Naive B cell (primary cell): ENCODE results near the gene IL15. TPM values are rescaled to one million over a fixed set of nuclear protein-coding genes. Genes with fewer than 3 reads are reported as not detected.

Source experiments
- ATAC-seq, 2 donors: fragments of 150-1000 bp; cut with Tn5 transposase; 2 replicates each; pipeline ENCODE4 v1.10.0; 2021; ENCODE audit warnings: low read depth in 2 of 2, mild to moderate bottlenecking in 2 of 2, moderate library complexity in 2 of 2
- DNase-seq: peaks from one replicate; pipeline ENCODE4 v3.0.0; 2022
- H3K27ac Mint-ChIP-seq, 6 donors: one replicate each; pipeline ENCODE4 v1.8.0; 2020 to 2022; ENCODE audit warnings: mild to moderate bottlenecking in 6 of 6, mixed read lengths in 6 of 6, moderate library complexity in 5 of 6, inconsistent platforms in 2 of 6
- H3K27me3 Mint-ChIP-seq, 3 donors: one replicate each; pipeline ENCODE4 v1.8.0; 2021 to 2022; ENCODE audit warnings: mixed read lengths in 3 of 3, mild to moderate bottlenecking in 1 of 3
- H3K36me3 Mint-ChIP-seq, 2 donors: one replicate each; pipeline ENCODE4 v1.8.0; 2020 to 2022; ENCODE audit warnings: mixed read lengths in 2 of 2, inconsistent platforms in 1 of 2, mild to moderate bottlenecking in 1 of 2
- H3K4me1 Mint-ChIP-seq, 3 donors: one replicate each; pipeline ENCODE4 v1.8.0; 2020 to 2022; ENCODE audit warnings: mixed read lengths in 3 of 3, inconsistent platforms in 1 of 3, mild to moderate bottlenecking in 1 of 3, moderate library complexity in 1 of 3
- H3K4me3 Mint-ChIP-seq, 8 donors: one replicate each; pipeline ENCODE4 v1.8.0; 2020 to 2022; ENCODE audit warnings: mild to moderate bottlenecking in 8 of 8, mixed read lengths in 8 of 8, moderate library complexity in 8 of 8, inconsistent platforms in 2 of 8
- H3K9me3 Mint-ChIP-seq, 7 donors: one replicate each; pipeline ENCODE4 v1.8.0; 2020 to 2022; ENCODE audit warnings: mixed read lengths in 7 of 7, mild to moderate bottlenecking in 5 of 7, inconsistent platforms in 2 of 7, moderate library complexity in 1 of 7
- polyA plus RNA-seq, 6 donors: library from polyadenylated mRNA; unstranded; fragments of 300-500 nt; fragmentation: Illumina TruSeq; gene quantifications; one replicate each; pipeline ENCODE4 v1.2.3, GENCODE V29; 2021; ENCODE audit warnings: low read depth in 6 of 6

The IL15 gene
- polyA plus RNA-seq, 6 donors from 2014 or later = 2.7 to 16.6 (median 8.4) TPM

DNA sequence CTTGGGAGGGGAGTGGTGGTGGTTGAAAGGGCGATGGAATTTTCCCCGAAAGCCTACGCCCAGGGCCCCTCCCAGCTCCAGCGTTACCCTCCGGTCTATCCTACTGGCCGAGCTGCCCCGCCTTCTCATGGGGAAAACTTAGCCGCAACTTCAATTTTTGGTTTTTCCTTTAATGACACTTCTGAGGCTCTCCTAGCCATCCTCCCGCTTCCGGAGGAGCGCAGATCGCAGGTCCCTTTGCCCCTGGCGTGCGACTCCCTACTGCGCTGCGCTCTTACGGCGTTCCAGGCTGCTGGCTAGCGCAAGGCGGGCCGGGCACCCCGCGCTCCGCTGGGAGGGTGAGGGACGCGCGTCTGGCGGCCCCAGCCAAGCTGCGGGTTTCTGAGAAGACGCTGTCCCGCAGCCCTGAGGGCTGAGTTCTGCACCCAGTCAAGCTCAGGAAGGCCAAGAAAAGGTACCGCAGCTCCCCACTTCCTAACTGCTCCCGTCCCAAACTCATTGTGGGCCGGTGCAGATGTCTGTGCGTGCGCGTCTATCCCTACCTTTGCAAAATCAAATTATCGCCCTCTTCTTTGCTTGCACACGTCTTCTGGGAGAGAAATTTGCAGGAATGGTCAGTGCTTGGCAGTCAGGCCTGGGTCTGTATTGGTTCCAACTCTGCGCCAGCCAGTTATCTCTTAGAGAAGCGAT, 533 bp downstream of the IL15 start:
- Mint-ChIP-seq H3K4me3 (peak overlapping the region; percentile 93 to 99 (median 98)), H3K27me3 (no peaks in the 10 kb centered on the region), H3K27ac (peak overlapping the region; percentile 83 to 96 (median 92)), H3K36me3 (no peaks in the 10 kb centered on the region), H3K9me3 (no peaks in the 10 kb centered on the region), H3K4me1 (peaks cover 27 to 48% (median 37%) of the 10 kb centered on the region in 3 donors)
- DNase-seq (no peak), ATAC-seq (peak; percentile 57 to 63)

DNA sequence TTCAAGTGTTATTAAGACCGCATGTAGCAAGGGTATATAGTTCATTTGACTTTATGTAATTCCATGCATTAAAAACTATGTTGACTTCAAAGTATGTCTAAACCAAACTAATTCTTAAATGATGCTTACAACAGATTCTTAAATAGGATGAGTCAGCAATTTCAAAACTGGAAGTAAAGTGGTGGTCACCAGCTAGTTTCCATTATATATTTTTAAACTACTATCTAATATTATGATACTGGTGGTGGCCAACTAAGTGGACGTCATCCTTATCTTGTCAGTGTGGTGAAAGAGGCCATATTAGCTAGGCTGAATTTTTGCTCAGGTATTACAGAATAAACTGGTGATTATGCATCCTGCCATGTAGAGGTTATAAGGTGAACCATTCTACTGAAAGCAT, 1.2 kb downstream of the IL15 start:
- DNase-seq (no peak), ATAC-seq (no peak)
- Mint-ChIP-seq H3K27me3 (no peaks in the 10 kb centered on the region), H3K9me3 (no peaks in the 10 kb centered on the region), H3K4me1 (peaks cover 30 to 48% (median 37%) of the 10 kb centered on the region in 3 donors), H3K27ac (peak overlapping the region in 5 of 6 donors; percentile 83 to 95 (median 91)), H3K36me3 (no peaks in the 10 kb centered on the region), H3K4me3 (peak overlapping the region; percentile 93 to 99 (median 98))

DNA sequence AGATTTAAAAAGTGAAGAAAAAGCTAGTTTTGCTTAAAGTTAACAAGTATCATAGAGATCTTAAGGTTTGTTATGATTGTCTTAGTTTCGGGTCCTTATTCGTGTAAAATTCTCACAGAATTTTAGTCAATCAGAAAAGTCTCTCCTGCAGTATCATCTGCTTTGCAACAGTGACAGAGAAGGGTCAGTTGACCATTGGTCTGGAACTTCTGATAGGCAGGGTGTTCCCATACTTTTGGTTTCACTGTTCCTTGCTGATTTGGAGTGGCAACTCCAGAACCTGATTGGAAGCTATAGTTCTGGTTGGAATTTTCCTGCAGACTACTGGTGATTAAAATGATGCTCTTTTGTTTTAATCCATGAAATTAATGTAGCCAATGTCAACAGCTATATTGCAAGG, 1.8 kb downstream of the IL15 start:
- H3K4me3 Mint-ChIP-seq = peak overlapping the region in 5 of 8 donors; percentile 3 to 97 (median 10)
- ATAC-seq = no peak
- peak overlapping the region in 1 of 6 donors; percentile 89 for H3K27ac Mint-ChIP-seq
- H3K36me3 Mint-ChIP-seq = no peaks in the 10 kb centered on the region
- peaks cover 32 to 50% (median 38%) of the 10 kb centered on the region in 3 donors for H3K4me1 Mint-ChIP-seq
- no peaks in the 10 kb centered on the region for H3K27me3 Mint-ChIP-seq
- no peak for DNase-seq
- no peaks in the 10 kb centered on the region for H3K9me3 Mint-ChIP-seq

DNA sequence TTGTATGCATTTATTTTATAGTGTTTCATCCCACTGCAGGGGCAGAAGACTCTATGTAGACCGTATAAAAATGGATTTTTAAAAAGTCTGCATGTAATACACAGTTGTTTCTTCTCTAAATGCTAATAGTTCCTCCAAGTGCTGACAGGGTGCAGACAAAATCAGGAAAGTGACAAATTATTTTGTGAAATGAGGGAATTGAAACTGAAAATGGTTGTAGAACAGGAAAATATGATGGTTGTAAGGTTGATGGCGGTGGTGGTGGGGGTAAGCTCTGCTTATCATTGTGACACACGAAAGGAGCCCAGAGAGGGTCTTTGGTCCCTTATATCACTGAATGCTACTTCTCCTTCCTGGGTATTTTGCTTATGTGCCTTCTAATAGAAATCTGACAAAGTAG, 4.3 kb downstream of the IL15 start:
- peak overlapping the region in 2 of 6 donors; percentile 6 to 88 for H3K27ac Mint-ChIP-seq
- no peak for ATAC-seq

DNA sequence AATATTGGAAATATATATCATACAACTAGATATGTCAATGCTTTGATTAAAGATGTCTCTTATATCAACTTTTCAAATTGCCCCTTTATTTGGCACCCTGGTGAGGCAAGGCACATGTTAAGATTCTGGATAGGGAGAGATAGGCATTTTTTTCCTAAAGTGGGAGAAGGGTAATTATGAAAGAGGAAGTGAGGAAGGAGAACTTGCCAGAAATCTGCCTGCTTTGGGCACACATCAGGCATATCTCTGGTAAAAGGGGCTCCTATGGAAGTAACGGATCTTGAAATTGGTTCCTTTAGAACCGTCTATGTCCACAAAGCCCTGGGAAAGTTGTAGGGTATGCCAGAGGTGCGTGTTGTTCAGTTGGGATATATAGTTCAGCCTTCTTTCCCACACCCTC, 5.7 kb downstream of the IL15 start:
- no peak overlapping the region for H3K4me3 Mint-ChIP-seq
- no peaks in the 10 kb centered on the region for H3K27me3 Mint-ChIP-seq
- peaks cover 36 to 58% (median 43%) of the 10 kb centered on the region in 3 donors for H3K4me1 Mint-ChIP-seq
- no peaks in the 10 kb centered on the region for H3K9me3 Mint-ChIP-seq
- no peaks in the 10 kb centered on the region for H3K36me3 Mint-ChIP-seq
- ATAC-seq = no peak
- H3K27ac Mint-ChIP-seq = peak overlapping the region in 1 of 6 donors; percentile 79
- no peak for DNase-seq

More for the DNA sequence above, 4.3 kb downstream of the IL15 start:
- DNase-seq = no peak
- Mint-ChIP-seq H3K27me3 (no peaks in the 10 kb centered on the region), H3K9me3 (no peaks in the 10 kb centered on the region), H3K4me3 (peak overlapping the region in 5 of 8 donors; percentile 2 to 50 (median 47)), H3K36me3 (no peaks in the 10 kb centered on the region), H3K4me1 (peaks cover 37 to 54% (median 39%) of the 10 kb centered on the region in 3 donors)

DNA sequence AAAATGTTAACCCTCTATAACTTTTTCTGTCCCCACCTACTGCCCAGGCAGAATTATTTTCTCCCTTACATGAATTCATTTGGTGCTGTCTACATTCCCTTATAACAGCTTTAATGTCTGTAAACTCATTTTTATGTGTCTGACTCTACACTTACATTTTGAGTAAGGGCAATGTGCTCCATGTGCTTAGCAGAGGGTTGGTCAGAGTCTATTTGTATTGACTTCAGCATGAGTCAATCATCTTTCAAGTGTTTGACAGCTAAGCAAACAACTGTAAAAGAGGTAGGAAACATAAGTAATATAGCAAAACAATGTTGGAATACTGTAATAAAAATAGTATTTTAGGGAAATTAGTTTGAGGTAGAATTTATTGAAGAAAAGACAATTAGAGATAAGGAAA, 6.3 kb downstream of the IL15 start:
- Mint-ChIP-seq H3K27me3 (no peaks in the 10 kb centered on the region), H3K36me3 (no peaks in the 10 kb centered on the region), H3K9me3 (no peaks in the 10 kb centered on the region), H3K4me3 (no peak overlapping the region), H3K4me1 (peaks cover 38 to 58% (median 43%) of the 10 kb centered on the region in 3 donors), H3K27ac (peak overlapping the region in 2 of 6 donors; percentile 1 to 5)
- no peak for DNase-seq
- ATAC-seq = no peak

DNA sequence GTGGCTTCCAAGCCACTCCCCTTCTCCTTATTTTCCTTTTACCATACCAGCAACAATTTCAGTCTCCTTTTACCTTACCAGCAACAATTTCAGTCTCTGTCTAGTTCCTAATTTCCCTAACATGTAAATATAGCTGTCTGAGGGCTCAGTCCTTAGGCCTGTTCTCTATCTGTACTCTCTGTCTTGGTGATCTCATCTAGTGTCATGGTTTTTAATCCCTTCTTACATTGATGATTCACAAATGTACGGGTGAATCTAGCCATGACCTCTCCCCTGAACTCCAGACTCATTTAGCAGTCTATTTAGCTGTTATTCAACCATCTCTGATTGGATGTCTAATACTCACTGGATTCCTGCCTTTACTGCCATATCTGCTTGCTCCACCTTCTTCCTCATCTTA, 7.2 kb downstream of the IL15 start:
- Mint-ChIP-seq H3K36me3 (no peaks in the 10 kb centered on the region), H3K27me3 (no peaks in the 10 kb centered on the region), H3K4me1 (peaks cover 38 to 58% (median 40%) of the 10 kb centered on the region in 3 donors), H3K4me3 (no peak overlapping the region), H3K9me3 (no peaks in the 10 kb centered on the region), H3K27ac (peak overlapping the region in 2 of 6 donors; percentile 18 to 45)
- DNase-seq = no peak
- no peak for ATAC-seq

DNA sequence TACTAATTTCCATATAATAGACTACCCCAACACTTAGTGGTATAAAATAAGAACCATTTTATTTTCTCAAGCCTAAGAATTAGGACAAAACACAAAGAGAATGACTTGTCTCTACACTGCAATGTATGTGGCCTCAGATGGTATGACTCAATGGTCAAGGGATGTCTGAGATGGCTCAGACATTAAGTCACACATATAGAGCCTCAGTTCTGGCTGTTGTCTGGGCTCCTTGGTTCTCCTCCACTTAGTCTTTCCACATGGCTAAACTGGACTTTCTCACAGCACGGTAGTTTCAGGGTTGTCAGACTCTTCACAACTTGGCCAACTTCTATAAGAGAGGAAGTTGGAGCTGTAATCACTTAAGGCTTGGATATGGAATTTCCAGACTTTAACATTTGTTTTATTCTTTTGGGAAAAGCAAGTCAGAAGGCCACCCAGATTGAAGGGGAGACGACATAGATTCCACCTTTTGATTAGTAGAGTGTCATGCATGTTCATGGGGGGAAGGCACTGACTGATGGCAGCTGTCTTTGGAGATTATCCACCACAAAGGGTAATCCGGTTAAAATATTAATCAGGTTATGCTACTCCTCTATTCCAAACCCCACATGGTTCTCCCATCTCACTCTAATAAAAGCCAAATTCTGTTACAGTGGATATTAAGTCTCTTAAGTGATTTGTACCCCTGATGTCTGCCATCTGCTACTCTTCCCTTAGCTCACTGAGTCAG, 9.4 kb downstream of the IL15 start:
- ATAC-seq = no peak
- peak overlapping the region in 3 of 6 donors; percentile 6 to 17 (median 8) for H3K27ac Mint-ChIP-seq

DNA sequence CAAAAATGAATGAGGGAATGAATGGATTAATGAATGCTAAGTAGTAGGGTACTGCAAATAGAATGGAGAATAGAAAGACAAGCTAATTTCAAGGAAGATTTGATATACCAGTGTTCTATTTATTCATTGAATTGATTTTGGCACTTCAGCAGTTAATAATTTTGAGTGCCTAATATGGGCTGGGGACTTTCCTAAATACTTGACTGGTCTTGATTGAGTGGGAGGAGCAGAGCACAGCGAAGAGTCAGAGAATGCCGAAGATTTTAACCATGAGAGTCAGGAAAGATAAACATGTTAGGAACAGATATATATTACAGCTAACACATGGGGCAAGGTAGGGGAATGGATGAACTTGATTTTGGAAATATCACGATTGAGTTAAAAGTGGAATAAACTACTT, 10.6 kb downstream of the IL15 start:
- ATAC-seq = no peak
- Mint-ChIP-seq H3K4me1 (peaks cover 32 to 48% (median 35%) of the 10 kb centered on the region in 3 donors), H3K36me3 (no peaks in the 10 kb centered on the region), H3K27me3 (no peaks in the 10 kb centered on the region), H3K27ac (peak overlapping the region in 4 of 6 donors; percentile 7 to 85 (median 47)), H3K4me3 (no peak overlapping the region), H3K9me3 (no peaks in the 10 kb centered on the region)
- no peak for DNase-seq

More for the DNA sequence above, 9.4 kb downstream of the IL15 start:
- Mint-ChIP-seq H3K4me3 (no peak overlapping the region), H3K9me3 (no peaks in the 10 kb centered on the region), H3K4me1 (peaks cover 34 to 50% (median 36%) of the 10 kb centered on the region in 3 donors), H3K36me3 (no peaks in the 10 kb centered on the region), H3K27me3 (no peaks in the 10 kb centered on the region)
- DNase-seq = no peak

DNA sequence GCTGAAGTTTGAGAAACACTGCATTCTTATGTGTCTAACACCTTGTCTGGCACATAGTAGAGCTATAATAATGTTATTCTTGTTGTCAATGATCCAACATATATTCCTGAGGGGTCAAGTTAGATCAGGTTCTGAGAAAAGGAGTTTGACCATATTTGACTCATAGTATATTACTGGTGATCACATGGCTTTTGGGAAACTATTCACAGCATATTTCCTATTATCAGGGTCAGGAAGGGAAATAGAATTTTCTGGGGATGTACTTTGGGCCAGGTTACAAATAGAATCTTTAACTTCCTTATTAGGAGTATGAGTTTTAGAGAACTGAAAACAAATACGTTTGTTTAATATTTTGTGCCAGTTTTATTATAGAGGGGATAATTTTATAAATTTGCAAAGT, 11.6 kb downstream of the IL15 start:
- no peak for DNase-seq
- no peak overlapping the region for H3K4me3 Mint-ChIP-seq
- H3K27ac Mint-ChIP-seq = peak overlapping the region in 5 of 6 donors; percentile 16 to 77 (median 56)
- no peaks in the 10 kb centered on the region for H3K27me3 Mint-ChIP-seq
- H3K4me1 Mint-ChIP-seq = peaks cover 32 to 48% (median 32%) of the 10 kb centered on the region in 3 donors
- ATAC-seq = peak in 1 of 2 donors; percentile 18
- no peaks in the 10 kb centered on the region for H3K36me3 Mint-ChIP-seq
- no peaks in the 10 kb centered on the region for H3K9me3 Mint-ChIP-seq

DNA sequence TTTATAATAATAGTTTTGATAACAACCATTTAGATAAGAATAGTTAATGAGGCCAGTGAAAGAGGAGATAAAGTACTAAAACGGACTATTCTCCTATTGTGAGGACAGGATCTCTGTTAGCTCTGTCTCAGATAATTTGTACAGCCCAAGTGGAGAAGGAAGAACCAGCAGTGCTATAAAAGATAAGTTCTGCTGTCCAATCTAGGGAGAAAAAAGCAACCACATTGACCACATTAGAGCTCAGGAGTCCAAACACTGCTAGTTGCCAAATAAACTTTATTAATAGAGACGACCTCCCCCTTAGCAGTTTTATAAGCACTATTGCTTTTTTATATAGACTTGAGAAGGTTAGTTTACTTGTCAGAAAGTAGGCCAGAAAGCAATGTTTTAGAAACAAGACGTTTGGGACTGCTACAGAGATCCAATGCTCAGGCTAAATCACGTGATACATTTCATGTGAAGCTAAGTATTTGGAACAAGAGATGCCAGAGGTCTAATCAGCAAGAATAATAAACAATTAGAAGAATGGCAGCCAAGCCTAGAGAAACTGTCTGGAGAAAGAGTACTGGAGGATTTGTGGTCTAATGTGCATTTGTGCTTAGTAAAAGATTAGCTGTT, 15.9 kb downstream of the IL15 start:
- Mint-ChIP-seq H3K4me1 (peaks cover 17 to 33% (median 25%) of the 10 kb centered on the region in 3 donors), H3K36me3 (no peaks in the 10 kb centered on the region), H3K4me3 (no peak overlapping the region), H3K27ac (no peak overlapping the region), H3K27me3 (no peaks in the 10 kb centered on the region), H3K9me3 (no peaks in the 10 kb centered on the region)
- ATAC-seq = no peak
- no peak for DNase-seq

DNA sequence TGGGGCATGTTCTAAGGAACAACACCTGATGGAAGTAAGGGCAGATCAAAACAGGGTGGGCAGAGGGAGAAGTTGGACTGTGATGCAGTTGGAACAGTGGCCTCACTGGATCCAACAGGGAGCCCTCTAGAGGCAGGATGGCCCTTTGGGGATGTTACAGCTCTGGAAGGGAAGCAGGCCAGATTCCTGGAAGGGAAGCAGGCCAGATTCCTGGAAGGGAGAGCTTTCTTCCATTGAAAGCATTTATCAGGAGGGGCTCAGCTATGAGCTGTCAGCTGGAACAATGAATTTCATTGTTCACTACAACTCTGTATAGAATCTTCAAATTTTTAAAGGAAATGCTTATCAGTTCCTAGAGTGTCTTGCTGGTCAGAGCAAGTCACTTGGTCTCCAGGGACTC, 17.7 kb downstream of the IL15 start:
- H3K4me1 Mint-ChIP-seq = peaks cover 7 to 21% (median 9%) of the 10 kb centered on the region in 3 donors
- ATAC-seq = no peak
- no peaks in the 10 kb centered on the region for H3K27me3 Mint-ChIP-seq
- no peak overlapping the region for H3K4me3 Mint-ChIP-seq
- H3K9me3 Mint-ChIP-seq = no peaks in the 10 kb centered on the region
- DNase-seq = no peak
- peak overlapping the region in 2 of 6 donors; percentile 18 to 64 for H3K27ac Mint-ChIP-seq
- H3K36me3 Mint-ChIP-seq = no peaks in the 10 kb centered on the region

DNA sequence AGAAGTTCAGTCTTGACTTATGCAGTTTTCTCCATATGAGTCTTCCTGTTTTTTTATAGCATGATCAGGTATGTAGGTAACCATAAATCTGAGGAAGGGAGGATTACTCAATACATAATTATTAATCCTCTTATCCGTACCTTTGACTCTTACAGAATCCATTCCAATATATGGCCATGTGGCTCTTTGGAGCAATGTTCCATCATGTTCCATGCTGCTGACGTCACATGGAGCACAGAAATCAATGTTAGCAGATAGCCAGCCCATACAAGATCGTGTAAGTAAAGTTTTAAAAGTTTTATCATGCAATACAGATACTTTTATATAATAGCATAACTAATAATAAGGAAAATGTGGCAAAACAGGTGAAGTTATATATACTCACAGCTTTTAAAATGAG, 19.6 kb downstream of the IL15 start:
- peaks cover 3 to 9% of the 10 kb centered on the region in 2 donors for H3K36me3 Mint-ChIP-seq

More for the DNA sequence above, 19.6 kb downstream of the IL15 start:
- H3K27ac Mint-ChIP-seq = no peak overlapping the region
- peaks cover 5 to 26% (median 15%) of the 10 kb centered on the region in 3 donors for H3K4me1 Mint-ChIP-seq
- DNase-seq (no peak), ATAC-seq (no peak)
- no peak overlapping the region for H3K4me3 Mint-ChIP-seq
- H3K9me3 Mint-ChIP-seq = no peaks in the 10 kb centered on the region
- no peaks in the 10 kb centered on the region for H3K27me3 Mint-ChIP-seq
